ENCODE measurements around the gene CDKN2AIP. TPM values are rescaled to one million over a fixed set of nuclear protein-coding genes. Genes with fewer than 3 reads are reported as not detected.

The CDKN2AIP gene
- total and polyA plus RNA-seq, 2 of the 4 experiments (the other 2 are of a cell fraction) = 11.0 to 16.8 TPM

- Histone ChIP-seq H3K23ac (ENCODE audit: low read depth, low read length) (no peak overlapping the region), H2AK5ac (ENCODE audit: low read depth, low read length) (no peak overlapping the region), H3K4ac (ENCODE audit: low read depth, low read length) (no peak overlapping the region), H3K56ac (ENCODE audit: extremely low read depth, insufficient read depth, low read length) (no peak overlapping the region), H4K8ac (ENCODE audit: low read depth in 2 of 2, low read length in 2 of 2) (no peak overlapping the region), H2BK15ac (ENCODE audit: low read depth, low read length) (no peak overlapping the region), H3K4me1 (ENCODE audit: control insufficient read depth, insufficient read depth, low read length) (peaks cover 4% of the 10 kb centered on the region; the same call in 1 of the 2 replicates), H2BK5ac (ENCODE audit: low read depth, low read length, poor library complexity, severe bottlenecking) (no peak overlapping the region), H3K14ac (replicated peaks; ENCODE audit: low read depth, low read length) (no peak overlapping the region), H3K4me2 (ENCODE audit: low read depth, low read length) (no peak overlapping the region), H2AFZ (replicated peaks; ENCODE audit: low read length, poor library complexity) (no peak overlapping the region), H4K20me1 (ENCODE audit: insufficient read depth, low read length) (no peaks in the 10 kb centered on the region), H3K9ac (ENCODE audit: low read depth, low read length) (no peak overlapping the region), H3K36me3 (ENCODE audit: control insufficient read depth, insufficient read depth, low read length) (no peaks in the 10 kb centered on the region), H3K4me3 (ENCODE audit: insufficient read depth, low read depth, low read length) (no peak overlapping the region), H2AK9ac (replicated peaks; ENCODE audit: low read depth, low read length, poor library complexity) (no peak overlapping the region), H3K9me1 (ENCODE audit: insufficient read depth, low read length) (no peaks in the 10 kb centered on the region), H3K27ac (ENCODE audit: insufficient read depth, low read length) (no peak overlapping the region), H3K18ac (ENCODE audit: low read depth, low read length) (no peak overlapping the region), H4K91ac (ENCODE audit: insufficient read depth, low read depth, low read length) (no peak overlapping the region), H3K27me3 (ENCODE audit: control insufficient read depth, insufficient read depth, low read length) (peaks cover 5% of the 10 kb centered on the region; the same call in 1 of the 2 replicates), H3K9me3 (ENCODE audit: control insufficient read depth, insufficient read depth, low read length) (no peaks in the 10 kb centered on the region), H2BK120ac (ENCODE audit: low read depth, low read length) (no peak overlapping the region), H3K79me1 (ENCODE audit: low read depth in 1 of 2, low read length in 2 of 2) (no peaks in the 10 kb centered on the region), H4K5ac (ENCODE audit: low read depth, low read length) (no peak overlapping the region), H2BK20ac (ENCODE audit: low read depth, low read length) (no peak overlapping the region)
- DNase-seq (no peak), ATAC-seq (ENCODE audit: low read depth) (no peak)
- dilution Hi-C loops (cut with HindIII; ENCODE audit: low sequenced_read_pairs, unreplicated experiment) (no loop called here), intact Hi-C loops (cut with micrococcal nuclease) (no loop called here), in situ Hi-C loops (cut with MboI; ENCODE audit: low sequenced_read_pairs) (loop anchor here (10.0 kb wide), 1 partner anchor 328 kb away; no protein-coding TSS in a partner anchor)
- TF ChIP-seq FOS (IDR thresholded peaks at IDR 0.05; ENCODE audit: low read depth, low read length) (no peak), CEBPB (IDR thresholded peaks at IDR 0.05; ENCODE audit: low read depth, low read length) (no peak), NFE2L2 (IDR thresholded peaks at IDR 0.05; ENCODE audit: low read depth, low read length) (no peak), CHD1 (IDR thresholded peaks at IDR 0.05; ENCODE audit: low read depth, low read length) (no peak), POLR2A (IDR thresholded peaks at IDR 0.05; ENCODE audit: low read depth, low read length) (no peak), MAFK (IDR thresholded peaks at IDR 0.05; ENCODE audit: low read depth, low read length) (no peak), MAZ (IDR thresholded peaks at IDR 0.05; ENCODE audit: borderline replicate concordance, low read depth, low read length) (no peak), BHLHE40 (IDR thresholded peaks at IDR 0.05; ENCODE audit: low read depth, low read length) (no peak), USF2 (IDR thresholded peaks at IDR 0.05; ENCODE audit: low read depth, low read length) (no peak), RFX5 (IDR thresholded peaks at IDR 0.05; ENCODE audit: low read depth, low read length) (no peak), MXI1 (IDR thresholded peaks at IDR 0.05; ENCODE audit: borderline replicate concordance, low read depth, low read length) (no peak), CTCF (conservative IDR thresholded peaks at IDR 0.05; ENCODE audit: low read depth, low read length) (no peak), ELK1 (IDR thresholded peaks at IDR 0.05; ENCODE audit: borderline replicate concordance, low read depth, low read length) (no peak)
- ChIA-PET CTCF (no interaction called here), POLR2A (ENCODE audit: unreplicated experiment) (no interaction called here)
- WGBS, 2 experiments (ENCODE audit: extremely low coverage in 2 of 2, insufficient read length in 1 of 2) = no CpG with 5 or more reads among the region's 4 CpGs
- BruUV-seq (replicated peaks) = no TSS peak
These were observed 41.7 kb upstream of the CDKN2AIP start for GRCh38 chr4:183402771-183403170.

All from IMR-90 (cell line).